ENCODE measurements around the gene SLC8B1.

Gene SLC8B1

GRCh38 chr12:113278141-113278540 lies 56.8 kb downstream of the SLC8B1 start:
- TF ChIP-seq CTCF (IDR thresholded peaks at IDR 0.05; ENCODE audit: borderline replicate concordance, insufficient read depth, low read depth, low read length) = no peak
- no peak overlapping the region for H3K4me3 ChIP-seq (ENCODE audit: low read depth, low read length)

- H3K4me3 ChIP-seq (ENCODE audit: low read depth, low read length) = no peak overlapping the region
- TF ChIP-seq CTCF (IDR thresholded peaks at IDR 0.05; ENCODE audit: borderline replicate concordance, insufficient read depth, low read depth, low read length) = no peak
Observed at GRCh38 chr12:113277511-113277910, 57.4 kb downstream of the SLC8B1 start.

GRCh38 chr12:113276946-113277500 lies 57.9 kb downstream of the SLC8B1 start:
- no peak for TF ChIP-seq CTCF (IDR thresholded peaks at IDR 0.05; ENCODE audit: borderline replicate concordance, insufficient read depth, low read depth, low read length)
- no peak overlapping the region for H3K4me3 ChIP-seq (ENCODE audit: low read depth, low read length)

- no peak for TF ChIP-seq CTCF (IDR thresholded peaks at IDR 0.05; ENCODE audit: borderline replicate concordance, insufficient read depth, low read depth, low read length)
Observed at GRCh38 chr12:113276306-113276705, 58.6 kb downstream of the SLC8B1 start.

GRCh38 chr12:113274848-113275247 lies 60.1 kb downstream of the SLC8B1 start:
- no peak for TF ChIP-seq CTCF (IDR thresholded peaks at IDR 0.05; ENCODE audit: borderline replicate concordance, insufficient read depth, low read depth, low read length)
- no peak overlapping the region for H3K4me3 ChIP-seq (ENCODE audit: low read depth, low read length)

More at GRCh38 chr12:113276306-113276705, 58.6 kb downstream of the SLC8B1 start:
- no peak overlapping the region for H3K4me3 ChIP-seq (ENCODE audit: low read depth, low read length)

- no peak for TF ChIP-seq CTCF (IDR thresholded peaks at IDR 0.05; ENCODE audit: borderline replicate concordance, insufficient read depth, low read depth, low read length)
- H3K4me3 ChIP-seq (ENCODE audit: low read depth, low read length) = no peak overlapping the region
Observed at GRCh38 chr12:113273053-113273725, 61.7 kb downstream of the SLC8B1 start.

All from GM12875 (cell line).